GM12878 (cell line): Measurements from ENCODE around the gene SUSD6. TPM values are rescaled to one million over a fixed set of nuclear protein-coding genes. Genes with fewer than 3 reads are reported as not detected.
A peak's percentile ranks its signal among the peaks of the same experiment; 100 is the strongest.

Source experiments
- ATF2 ChIP-seq: IDR thresholded peaks from 2 replicates; pipeline ENCODE4 v1.6.1; 2012; ENCODE audit warnings: low read length, inconsistent platforms
- ATF7 ChIP-seq: fragments of 450-650 bp; IDR thresholded peaks from 2 replicates; pipeline ENCODE4 v1.6.1; 2016; ENCODE audit warnings: low read depth, mild to moderate bottlenecking
- BCL11A ChIP-seq: IDR thresholded peaks from 2 replicates; pipeline ENCODE4 v1.6.1; 2011; ENCODE audit warnings: low read depth, low read length
- CHD2 ChIP-seq: IDR thresholded peaks from 2 replicates; pipeline ENCODE4 v1.6.1; 2011; ENCODE audit warnings: low read depth, low read length, improper control_type of control experiment, borderline replicate concordance
- EP300 ChIP-seq, 2 experiments: fragments of 150-350 bp in 1 of 2; IDR thresholded peaks; 2 replicates each; pipeline ENCODE4 v1.6.1; 2011 to 2012; ENCODE audit warnings: low read depth in 2 of 2, low read length in 2 of 2, borderline replicate concordance in 1 of 2, improper control_type of control experiment in 1 of 2, inconsistent platforms in 1 of 2; ENCODE audit not compliant: control insufficient read depth in 1 of 2
- FOS ChIP-seq: IDR thresholded peaks from 3 replicates; pipeline ENCODE4 v1.6.1; 2011; ENCODE audit warnings: borderline replicate concordance; ENCODE audit not compliant: insufficient read length; ENCODE audit errors: extremely low read depth
- HDAC2 ChIP-seq: fragments of 200-600 bp; sonication (generic); IDR thresholded peaks from 2 replicates; pipeline ENCODE4 v1.6.1; 2017
- HDGF ChIP-seq: fragments of 450-650 bp; IDR thresholded peaks from 2 replicates; pipeline ENCODE4 v1.6.1; 2016; ENCODE audit warnings: antibody characterized with exemption
- HSF1 ChIP-seq: fragments of 150-350 bp; IDR thresholded peaks from 2 replicates; pipeline ENCODE4 v1.6.1; 2014; ENCODE audit warnings: mild to moderate bottlenecking, low read depth, low read length
- IKZF2 ChIP-seq, 2 experiments: fragments of 450-650 bp; IDR thresholded peaks; 2 replicates each; pipeline ENCODE4 v1.6.1; 2017; ENCODE audit warnings: mild to moderate bottlenecking in 2 of 2, moderate library complexity in 2 of 2
- IRF4 ChIP-seq: IDR thresholded peaks from 2 replicates; pipeline ENCODE4 v1.6.1; 2011; ENCODE audit warnings: low read depth, low read length
- JUNB ChIP-seq: IDR thresholded peaks from 2 replicates; pipeline ENCODE4 v1.6.1; 2016; ENCODE audit warnings: antibody characterized with exemption, mild to moderate bottlenecking
- JUND ChIP-seq: IDR thresholded peaks from 2 replicates; pipeline ENCODE4 v1.6.1; 2012; ENCODE audit warnings: low read depth, mild to moderate bottlenecking, low read length, improper control_type of control experiment, moderate library complexity
- MTA2 ChIP-seq: fragments of 450-650 bp; IDR thresholded peaks from 2 replicates; pipeline ENCODE4 v1.6.1; 2016; ENCODE audit warnings: low read depth, mild to moderate bottlenecking, moderate library complexity
- NR2F1 ChIP-seq: fragments of 450-650 bp; conservative IDR thresholded peaks from 2 replicates; pipeline ENCODE4 v1.6.1; 2017; ENCODE audit warnings: mild to moderate bottlenecking
- POLR2AphosphoS5 ChIP-seq: IDR thresholded peaks from 2 replicates; pipeline ENCODE4 v1.6.1; 2011; ENCODE audit warnings: mild to moderate bottlenecking, low read length, inconsistent platforms
- RELB ChIP-seq: fragments of 450-650 bp; IDR thresholded peaks from 2 replicates; pipeline ENCODE4 v1.6.1; 2017; ENCODE audit warnings: low read depth, mild to moderate bottlenecking, moderate library complexity
- SP1 ChIP-seq: IDR thresholded peaks from one replicate; pipeline ENCODE4 v1.6.1; 2011; ENCODE audit warnings: low read depth, low read length
- STAT1 ChIP-seq: fragments of 450-650 bp; conservative IDR thresholded peaks from 2 replicates; pipeline ENCODE4 v1.6.1; 2014; ENCODE audit warnings: antibody characterized with exemption, mild to moderate bottlenecking
- WRNIP1 ChIP-seq: IDR thresholded peaks from 2 replicates; pipeline ENCODE4 v1.6.1; 2011; ENCODE audit warnings: low read depth, low read length, improper control_type of control experiment, borderline replicate concordance
- ZNF24 ChIP-seq: fragments of 450-650 bp; IDR thresholded peaks from 2 replicates; pipeline ENCODE4 v1.6.1; 2017; ENCODE audit warnings: antibody characterized with exemption, mild to moderate bottlenecking
- polyA plus RNA-seq, 11 experiments: library from polyadenylated mRNA; depleted of rRNA in 4 of 11; unstranded in 6 of 11; stranded (reverse) in 5 of 11; fragments of >200 nt; fragmentation: Nextera tagmentation in 4 of 11; fragmentation: Illumina TruSeq in 1 of 11; extraction: Ambion mirVana in 4 of 11; extraction: Trizol in 1 of 11; gene quantifications; 1 replicate in 1 of 11; 2 replicates in 10 of 11; pipeline versions ENCODE4 v1.2.1 to v1.2.3, GENCODE V29; 2011 to 2016; ENCODE audit warnings: inconsistent platforms in 2 of 11, missing spikeins in 2 of 11, low read depth in 1 of 11
- total RNA-seq, 4 experiments: library from RNA; depleted of rRNA in 3 of 4; stranded (reverse); fragments of >200 nt in 3 of 4; fragmentation: Illumina TruSeq in 1 of 4; extraction: Trizol in 1 of 4; gene quantifications; 2 replicates each; pipeline versions ENCODE4 v1.2.1 to v1.2.3, GENCODE V29; 2013 to 2021
- TF ChIP-seq, protein P1 (sequence below): IDR thresholded peaks from 2 replicates; pipeline ENCODE4 v1.6.1; 2012; ENCODE audit warnings: mild to moderate bottlenecking, low read depth, low read length

Gene SUSD6
- total and polyA plus RNA-seq, 10 of the 15 experiments (the other 5 are each of a cell fraction or from before 2014, with no cell fraction given) = 6.6 to 39.8 (median 20.2) TPM

DNA sequence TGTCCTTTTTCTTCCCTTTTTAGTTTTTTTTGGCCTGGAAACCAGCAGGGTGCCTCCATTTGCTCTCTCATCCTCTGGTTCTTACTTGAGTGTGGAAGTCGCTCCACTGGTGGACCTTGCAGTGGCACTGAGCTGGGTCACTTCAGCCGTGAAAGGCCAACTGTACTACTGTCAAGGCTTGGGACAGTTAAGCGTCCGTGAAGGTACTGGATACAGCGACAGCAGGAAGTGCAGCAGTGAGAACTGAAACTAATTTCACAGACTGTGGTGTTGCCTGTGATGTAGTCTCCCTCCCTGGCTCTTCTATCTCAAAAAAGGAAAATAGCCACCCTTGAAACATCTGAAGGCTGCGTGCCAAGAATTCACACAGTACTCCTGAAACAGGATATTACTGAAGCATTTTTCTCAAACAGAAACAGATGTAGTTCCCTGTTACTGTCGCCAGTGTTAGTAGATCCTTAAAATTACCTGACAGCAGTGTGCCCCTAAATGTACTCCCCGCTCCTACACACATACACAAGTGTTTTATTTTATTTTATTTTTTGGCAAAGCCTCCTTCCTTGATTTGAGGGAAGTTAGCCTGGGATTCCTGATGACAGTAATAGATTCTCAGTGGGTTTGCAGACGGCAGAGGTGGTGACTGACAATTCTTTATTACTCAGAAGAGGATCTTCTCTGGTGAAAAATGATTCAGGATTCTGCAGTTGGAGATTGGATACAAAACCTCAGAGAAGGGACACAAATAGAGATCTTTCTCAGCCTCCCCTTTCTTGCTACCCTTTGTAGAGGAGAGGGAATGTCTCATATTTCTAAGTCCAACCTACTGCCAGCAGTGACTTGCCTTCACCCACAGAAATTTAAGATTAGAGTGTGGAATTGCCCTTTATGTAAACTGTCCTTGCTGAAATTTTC, 4.4 kb downstream of the SUSD6 start (continued):
- peak; percentile 99 for TF ChIP-seq ATF2
- peak; percentile 43 for TF ChIP-seq JUNB
- TF ChIP-seq, protein P1, sequence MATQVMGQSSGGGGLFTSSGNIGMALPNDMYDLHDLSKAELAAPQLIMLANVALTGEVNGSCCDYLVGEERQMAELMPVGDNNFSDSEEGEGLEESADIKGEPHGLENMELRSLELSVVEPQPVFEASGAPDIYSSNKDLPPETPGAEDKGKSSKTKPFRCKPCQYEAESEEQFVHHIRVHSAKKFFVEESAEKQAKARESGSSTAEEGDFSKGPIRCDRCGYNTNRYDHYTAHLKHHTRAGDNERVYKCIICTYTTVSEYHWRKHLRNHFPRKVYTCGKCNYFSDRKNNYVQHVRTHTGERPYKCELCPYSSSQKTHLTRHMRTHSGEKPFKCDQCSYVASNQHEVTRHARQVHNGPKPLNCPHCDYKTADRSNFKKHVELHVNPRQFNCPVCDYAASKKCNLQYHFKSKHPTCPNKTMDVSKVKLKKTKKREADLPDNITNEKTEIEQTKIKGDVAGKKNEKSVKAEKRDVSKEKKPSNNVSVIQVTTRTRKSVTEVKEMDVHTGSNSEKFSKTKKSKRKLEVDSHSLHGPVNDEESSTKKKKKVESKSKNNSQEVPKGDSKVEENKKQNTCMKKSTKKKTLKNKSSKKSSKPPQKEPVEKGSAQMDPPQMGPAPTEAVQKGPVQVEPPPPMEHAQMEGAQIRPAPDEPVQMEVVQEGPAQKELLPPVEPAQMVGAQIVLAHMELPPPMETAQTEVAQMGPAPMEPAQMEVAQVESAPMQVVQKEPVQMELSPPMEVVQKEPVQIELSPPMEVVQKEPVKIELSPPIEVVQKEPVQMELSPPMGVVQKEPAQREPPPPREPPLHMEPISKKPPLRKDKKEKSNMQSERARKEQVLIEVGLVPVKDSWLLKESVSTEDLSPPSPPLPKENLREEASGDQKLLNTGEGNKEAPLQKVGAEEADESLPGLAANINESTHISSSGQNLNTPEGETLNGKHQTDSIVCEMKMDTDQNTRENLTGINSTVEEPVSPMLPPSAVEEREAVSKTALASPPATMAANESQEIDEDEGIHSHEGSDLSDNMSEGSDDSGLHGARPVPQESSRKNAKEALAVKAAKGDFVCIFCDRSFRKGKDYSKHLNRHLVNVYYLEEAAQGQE = no peak
- peak; percentile 4 to 66; a peak in 3 of 4 replicates for TF ChIP-seq EP300 (IDR thresholded peaks at IDR 0.05; ENCODE audit: borderline replicate concordance in 1 of 2, control insufficient read depth in 1 of 2, low read depth in 2 of 2, low read length in 2 of 2)
- TF ChIP-seq HDGF = peak; percentile 66
- no peak for TF ChIP-seq HSF1
- peak; percentile 64; the same call in 1 of the 2 replicates for TF ChIP-seq ZNF24
- TF ChIP-seq SP1 = no peak
- no peak for TF ChIP-seq HDAC2
- TF ChIP-seq JUND = peak; percentile 31; the same call in 1 of the 2 replicates
- TF ChIP-seq IRF4 = peak; percentile 82; the same call in 1 of the 2 replicates
- no peak for TF ChIP-seq STAT1
- peak; percentile 46 for TF ChIP-seq NR2F1
- TF ChIP-seq WRNIP1 = peak; percentile 73; the same call in 1 of the 2 replicates
- peak; percentile 95 to 98 for TF ChIP-seq IKZF2 (IDR thresholded peaks at IDR 0.05)
- no peak for TF ChIP-seq FOS
- TF ChIP-seq ATF7 = peak; percentile 72
- TF ChIP-seq MTA2 = peak; percentile 76
- peak; percentile 87; the same call in 1 of the 2 replicates for TF ChIP-seq RELB
- peak; percentile 73; the same call in 1 of the 2 replicates for TF ChIP-seq BCL11A
- TF ChIP-seq POLR2AphosphoS5 = peak; percentile 82
- TF ChIP-seq CHD2 = peak; percentile 72; the same call in 1 of the 2 replicates
